SK-N-MC (cell line): Measurements from ENCODE around the gene SBF2.

Source experiments
- EZH2 ChIP-seq: fragments of 200-600 bp; sonication (generic); IDR thresholded peaks from one replicate; pipeline ENCODE4 v1.6.1; 2017; ENCODE audit warnings: antibody characterized with exemption
- POLR2AphosphoS5 ChIP-seq: IDR thresholded peaks from 2 replicates; pipeline ENCODE4 v1.6.1; 2012; ENCODE audit warnings: mild to moderate bottlenecking, low read depth, low read length, borderline replicate concordance

GRCh38 chr11:9774109-9774508, 519.9 kb downstream of the SBF2 start:
- TF ChIP-seq EZH2 (no peak), POLR2AphosphoS5 (no peak)
